SK-N-SH (cell line): ENCODE measurements around the gene SLC12A4.

Experiments
- EP300 ChIP-seq, 2 experiments: IDR thresholded peaks; 2 replicates each; pipeline versions ENCODE4 v1.4.0 to v1.6.1; 2012; ENCODE audit warnings: borderline replicate concordance in 1 of 2, low read depth in 1 of 2, low read length in 1 of 2
- POLR2AphosphoS5 ChIP-seq: IDR thresholded peaks from 2 replicates; pipeline ENCODE4 v1.6.1; 2012; ENCODE audit warnings: low read depth, low read length
- RAD21 ChIP-seq: IDR thresholded peaks from 2 replicates; pipeline ENCODE4 v1.6.1; 2012; ENCODE audit warnings: mild to moderate bottlenecking, low read length
- SMC3 ChIP-seq: IDR thresholded peaks from 2 replicates; pipeline ENCODE4 v1.6.1; 2012; ENCODE audit warnings: low read depth, low read length, improper control_type of control experiment
- YY1 ChIP-seq: IDR thresholded peaks from 2 replicates; pipeline ENCODE4 v1.4.0; 2012; ENCODE audit warnings: low read depth, mild to moderate bottlenecking
- TF ChIP-seq, protein P1 (sequence below): IDR thresholded peaks from 2 replicates; pipeline ENCODE4 v1.6.1; 2012; ENCODE audit warnings: mild to moderate bottlenecking, low read depth, low read length, moderate library complexity
- TF ChIP-seq, protein P2 (sequence below): IDR thresholded peaks from 2 replicates; pipeline ENCODE4 v1.4.0; 2012; ENCODE audit warnings: low read depth, borderline replicate concordance
- TF ChIP-seq, protein P3 (sequence below): fragments of 200-600 bp; sonication (generic); IDR thresholded peaks from 2 replicates; pipeline ENCODE4 v1.6.1; 2017; ENCODE audit warnings: antibody characterized with exemption, mild to moderate bottlenecking, moderate library complexity
- TF ChIP-seq, protein P4 (sequence below): IDR thresholded peaks from 2 replicates; pipeline ENCODE4 v1.4.0; 2012; ENCODE audit warnings: low read depth

DNA sequence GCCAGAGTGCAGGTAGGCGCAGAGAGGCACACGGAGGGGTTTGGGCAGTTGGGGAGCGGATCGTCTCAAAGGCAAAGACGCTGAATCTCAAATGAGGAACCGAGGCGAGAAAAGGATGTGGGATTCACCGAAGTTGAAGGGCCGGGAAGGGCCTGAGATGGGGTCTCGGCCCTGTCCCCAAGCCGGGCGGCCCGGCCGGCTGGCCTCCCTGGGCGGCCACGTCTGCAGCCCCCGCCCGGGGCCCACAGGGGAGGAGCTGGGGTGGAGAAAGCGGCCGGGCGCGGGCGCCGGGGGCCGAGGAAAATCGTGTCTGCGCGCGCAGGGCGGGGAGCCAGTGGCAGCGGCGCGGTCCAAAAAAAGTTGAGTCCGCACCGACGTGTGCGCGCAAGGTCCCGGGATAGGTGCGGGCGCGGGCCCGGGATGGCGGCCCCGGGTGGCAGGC, 458 bp downstream of the SLC12A4 start:
- TF ChIP-seq, protein P1, sequence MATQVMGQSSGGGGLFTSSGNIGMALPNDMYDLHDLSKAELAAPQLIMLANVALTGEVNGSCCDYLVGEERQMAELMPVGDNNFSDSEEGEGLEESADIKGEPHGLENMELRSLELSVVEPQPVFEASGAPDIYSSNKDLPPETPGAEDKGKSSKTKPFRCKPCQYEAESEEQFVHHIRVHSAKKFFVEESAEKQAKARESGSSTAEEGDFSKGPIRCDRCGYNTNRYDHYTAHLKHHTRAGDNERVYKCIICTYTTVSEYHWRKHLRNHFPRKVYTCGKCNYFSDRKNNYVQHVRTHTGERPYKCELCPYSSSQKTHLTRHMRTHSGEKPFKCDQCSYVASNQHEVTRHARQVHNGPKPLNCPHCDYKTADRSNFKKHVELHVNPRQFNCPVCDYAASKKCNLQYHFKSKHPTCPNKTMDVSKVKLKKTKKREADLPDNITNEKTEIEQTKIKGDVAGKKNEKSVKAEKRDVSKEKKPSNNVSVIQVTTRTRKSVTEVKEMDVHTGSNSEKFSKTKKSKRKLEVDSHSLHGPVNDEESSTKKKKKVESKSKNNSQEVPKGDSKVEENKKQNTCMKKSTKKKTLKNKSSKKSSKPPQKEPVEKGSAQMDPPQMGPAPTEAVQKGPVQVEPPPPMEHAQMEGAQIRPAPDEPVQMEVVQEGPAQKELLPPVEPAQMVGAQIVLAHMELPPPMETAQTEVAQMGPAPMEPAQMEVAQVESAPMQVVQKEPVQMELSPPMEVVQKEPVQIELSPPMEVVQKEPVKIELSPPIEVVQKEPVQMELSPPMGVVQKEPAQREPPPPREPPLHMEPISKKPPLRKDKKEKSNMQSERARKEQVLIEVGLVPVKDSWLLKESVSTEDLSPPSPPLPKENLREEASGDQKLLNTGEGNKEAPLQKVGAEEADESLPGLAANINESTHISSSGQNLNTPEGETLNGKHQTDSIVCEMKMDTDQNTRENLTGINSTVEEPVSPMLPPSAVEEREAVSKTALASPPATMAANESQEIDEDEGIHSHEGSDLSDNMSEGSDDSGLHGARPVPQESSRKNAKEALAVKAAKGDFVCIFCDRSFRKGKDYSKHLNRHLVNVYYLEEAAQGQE: no peak
- TF ChIP-seq POLR2AphosphoS5: no peak
- TF ChIP-seq, protein P2, sequence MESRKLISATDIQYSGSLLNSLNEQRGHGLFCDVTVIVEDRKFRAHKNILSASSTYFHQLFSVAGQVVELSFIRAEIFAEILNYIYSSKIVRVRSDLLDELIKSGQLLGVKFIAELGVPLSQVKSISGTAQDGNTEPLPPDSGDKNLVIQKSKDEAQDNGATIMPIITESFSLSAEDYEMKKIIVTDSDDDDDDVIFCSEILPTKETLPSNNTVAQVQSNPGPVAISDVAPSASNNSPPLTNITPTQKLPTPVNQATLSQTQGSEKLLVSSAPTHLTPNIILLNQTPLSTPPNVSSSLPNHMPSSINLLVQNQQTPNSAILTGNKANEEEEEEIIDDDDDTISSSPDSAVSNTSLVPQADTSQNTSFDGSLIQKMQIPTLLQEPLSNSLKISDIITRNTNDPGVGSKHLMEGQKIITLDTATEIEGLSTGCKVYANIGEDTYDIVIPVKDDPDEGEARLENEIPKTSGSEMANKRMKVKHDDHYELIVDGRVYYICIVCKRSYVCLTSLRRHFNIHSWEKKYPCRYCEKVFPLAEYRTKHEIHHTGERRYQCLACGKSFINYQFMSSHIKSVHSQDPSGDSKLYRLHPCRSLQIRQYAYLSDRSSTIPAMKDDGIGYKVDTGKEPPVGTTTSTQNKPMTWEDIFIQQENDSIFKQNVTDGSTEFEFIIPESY: no peak
- TF ChIP-seq YY1: no peak
- no peak for TF ChIP-seq RAD21
- no peak for TF ChIP-seq EP300 (IDR thresholded peaks at IDR 0.05; ENCODE audit: borderline replicate concordance in 1 of 2, low read depth in 1 of 2, low read length in 1 of 2)
- TF ChIP-seq, protein P3, sequence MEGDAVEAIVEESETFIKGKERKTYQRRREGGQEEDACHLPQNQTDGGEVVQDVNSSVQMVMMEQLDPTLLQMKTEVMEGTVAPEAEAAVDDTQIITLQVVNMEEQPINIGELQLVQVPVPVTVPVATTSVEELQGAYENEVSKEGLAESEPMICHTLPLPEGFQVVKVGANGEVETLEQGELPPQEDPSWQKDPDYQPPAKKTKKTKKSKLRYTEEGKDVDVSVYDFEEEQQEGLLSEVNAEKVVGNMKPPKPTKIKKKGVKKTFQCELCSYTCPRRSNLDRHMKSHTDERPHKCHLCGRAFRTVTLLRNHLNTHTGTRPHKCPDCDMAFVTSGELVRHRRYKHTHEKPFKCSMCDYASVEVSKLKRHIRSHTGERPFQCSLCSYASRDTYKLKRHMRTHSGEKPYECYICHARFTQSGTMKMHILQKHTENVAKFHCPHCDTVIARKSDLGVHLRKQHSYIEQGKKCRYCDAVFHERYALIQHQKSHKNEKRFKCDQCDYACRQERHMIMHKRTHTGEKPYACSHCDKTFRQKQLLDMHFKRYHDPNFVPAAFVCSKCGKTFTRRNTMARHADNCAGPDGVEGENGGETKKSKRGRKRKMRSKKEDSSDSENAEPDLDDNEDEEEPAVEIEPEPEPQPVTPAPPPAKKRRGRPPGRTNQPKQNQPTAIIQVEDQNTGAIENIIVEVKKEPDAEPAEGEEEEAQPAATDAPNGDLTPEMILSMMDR: no peak
- no peak for TF ChIP-seq SMC3
- TF ChIP-seq, protein P4, sequence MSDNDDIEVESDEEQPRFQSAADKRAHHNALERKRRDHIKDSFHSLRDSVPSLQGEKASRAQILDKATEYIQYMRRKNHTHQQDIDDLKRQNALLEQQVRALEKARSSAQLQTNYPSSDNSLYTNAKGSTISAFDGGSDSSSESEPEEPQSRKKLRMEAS: no peak
